Smooth muscle cell (in vitro differentiated cells): Measurements from ENCODE around the gene NCAPH2. TPM values are rescaled to one million over a fixed set of nuclear protein-coding genes. Genes with fewer than 3 reads are reported as not detected.

Source experiments
- DNase-seq: peaks from one replicate; lab custom pipeline; 2025; ENCODE audit not compliant: unreplicated experiment; lab: John Stamatoyannopoulos, UW
- H2AFZ ChIP-seq: fragments of 200-600 bp; sonication (generic); 2 replicates; pipeline ENCODE4 v1.6.0; 2016; ENCODE audit warnings: antibody characterized with exemption, low read depth, mild to moderate bottlenecking
- H3F3A ChIP-seq: fragments of 200-600 bp; sonication (generic); 2 replicates; pipeline ENCODE4 v1.6.0; 2017; ENCODE audit warnings: antibody characterized with exemption, low read depth
- H3K27ac ChIP-seq: fragments of 200-600 bp; sonication (generic); 2 replicates; pipeline ENCODE4 v1.5.1; 2016; ENCODE audit warnings: low read depth, mild to moderate bottlenecking
- H3K27me3 ChIP-seq: fragments of 200-600 bp; sonication (generic); 2 replicates; pipeline ENCODE4 v1.6.1; 2016; ENCODE audit warnings: low read depth, mild to moderate bottlenecking
- H3K36me3 ChIP-seq: fragments of 200-600 bp; sonication (generic); 2 replicates; pipeline ENCODE4 v1.5.1; 2016; ENCODE audit warnings: low read depth
- H3K4me1 ChIP-seq: fragments of 200-600 bp; sonication (generic); 2 replicates; pipeline ENCODE4 v1.5.1; 2016; ENCODE audit warnings: low read depth
- H3K4me2 ChIP-seq: fragments of 200-600 bp; sonication (generic); 2 replicates; pipeline ENCODE4 v1.6.0; 2016; ENCODE audit warnings: mild to moderate bottlenecking
- H3K4me3 ChIP-seq: fragments of 200-600 bp; sonication (generic); 2 replicates; pipeline ENCODE4 v1.5.1; 2016; ENCODE audit warnings: mild to moderate bottlenecking
- H3K79me2 ChIP-seq: fragments of 200-600 bp; sonication (generic); 2 replicates; pipeline ENCODE4 v1.6.0; 2016; ENCODE audit warnings: low read depth, mild to moderate bottlenecking
- H3K9ac ChIP-seq: fragments of 200-600 bp; sonication (generic); 2 replicates; pipeline ENCODE4 v1.6.0; 2016; ENCODE audit warnings: low read depth
- H3K9me3 ChIP-seq: fragments of 200-600 bp; sonication (generic); replicated peaks from 2 replicates; pipeline ENCODE4 v1.5.1; 2016; ENCODE audit warnings: low read depth
- H4K20me1 ChIP-seq: fragments of 200-600 bp; sonication (generic); 2 replicates; pipeline ENCODE4 v1.6.0; 2016; ENCODE audit warnings: low read depth
- WGBS: methylation state at CpG from one replicate; pipeline ENCODE4 v1.1.7; 2016; ENCODE audit warnings: low lambda C conversion rate; 5-methylcytosine and 5-hydroxymethylcytosine counted together
- polyA plus RNA-seq: library from polyadenylated mRNA; unstranded; fragments of >200 nt; fragmentation: Nextera tagmentation; extraction: Ambion mirVana; gene quantifications from 2 replicates; pipeline ENCODE4 v1.2.1, GENCODE V29; 2016
- total RNA-seq: library from RNA; depleted of rRNA; stranded (reverse); fragments of >200 nt; gene quantifications from 2 replicates; pipeline ENCODE4 v1.2.3, GENCODE V29; 2014
- TF ChIP-seq, protein P1 (sequence below): fragments of 200-600 bp; sonication (generic); IDR thresholded peaks from 2 replicates; pipeline ENCODE4 v1.5.1; 2017; ENCODE audit warnings: borderline replicate concordance, mild to moderate bottlenecking, antibody characterized with exemption; ENCODE audit not compliant: insufficient read depth, poor library complexity, severe bottlenecking

Gene NCAPH2
- total and polyA plus RNA-seq, 2 experiments from 2014 or later: 24.1 to 45.7 TPM

DNA sequence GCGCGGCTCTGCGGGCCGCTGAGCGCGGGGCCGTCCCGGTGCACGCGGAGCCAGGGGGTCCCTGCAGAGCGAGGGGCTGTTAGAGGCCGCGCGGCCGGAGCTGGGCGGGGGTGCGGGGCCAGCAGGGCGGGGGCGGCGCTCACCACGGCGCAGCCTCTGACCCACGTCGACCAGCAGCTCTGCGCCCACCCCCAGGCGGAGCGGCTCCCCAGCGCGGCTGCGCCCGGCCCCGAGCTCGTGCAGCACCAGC is 17.8 kb downstream of the NCAPH2 start:
- DNase-seq: no peak
- H3K79me2 ChIP-seq: peaks cover 10% of the 10 kb centered on the region
- peak overlapping the region; percentile 63 for H3K27ac ChIP-seq
- H2AFZ ChIP-seq: no peak overlapping the region
- H3K4me3 ChIP-seq: peak overlapping the region; percentile 79
- H3K4me1 ChIP-seq: no peaks in the 10 kb centered on the region
- no peaks in the 10 kb centered on the region for H3K27me3 ChIP-seq
- H3K9ac ChIP-seq: peak overlapping the region; percentile 64
- H3K36me3 ChIP-seq: no peaks in the 10 kb centered on the region
- no peaks in the 10 kb centered on the region for H3K9me3 ChIP-seq
- peaks cover 33% of the 10 kb centered on the region for H4K20me1 ChIP-seq
- TF ChIP-seq, protein P1, sequence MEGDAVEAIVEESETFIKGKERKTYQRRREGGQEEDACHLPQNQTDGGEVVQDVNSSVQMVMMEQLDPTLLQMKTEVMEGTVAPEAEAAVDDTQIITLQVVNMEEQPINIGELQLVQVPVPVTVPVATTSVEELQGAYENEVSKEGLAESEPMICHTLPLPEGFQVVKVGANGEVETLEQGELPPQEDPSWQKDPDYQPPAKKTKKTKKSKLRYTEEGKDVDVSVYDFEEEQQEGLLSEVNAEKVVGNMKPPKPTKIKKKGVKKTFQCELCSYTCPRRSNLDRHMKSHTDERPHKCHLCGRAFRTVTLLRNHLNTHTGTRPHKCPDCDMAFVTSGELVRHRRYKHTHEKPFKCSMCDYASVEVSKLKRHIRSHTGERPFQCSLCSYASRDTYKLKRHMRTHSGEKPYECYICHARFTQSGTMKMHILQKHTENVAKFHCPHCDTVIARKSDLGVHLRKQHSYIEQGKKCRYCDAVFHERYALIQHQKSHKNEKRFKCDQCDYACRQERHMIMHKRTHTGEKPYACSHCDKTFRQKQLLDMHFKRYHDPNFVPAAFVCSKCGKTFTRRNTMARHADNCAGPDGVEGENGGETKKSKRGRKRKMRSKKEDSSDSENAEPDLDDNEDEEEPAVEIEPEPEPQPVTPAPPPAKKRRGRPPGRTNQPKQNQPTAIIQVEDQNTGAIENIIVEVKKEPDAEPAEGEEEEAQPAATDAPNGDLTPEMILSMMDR: peak; percentile 85
- H3K4me2 ChIP-seq: peak overlapping the region; percentile 98
- peaks cover 41% of the 10 kb centered on the region for H3F3A ChIP-seq
- WGBS: no CpG with 5 or more reads among the region's 33 CpGs

DNA sequence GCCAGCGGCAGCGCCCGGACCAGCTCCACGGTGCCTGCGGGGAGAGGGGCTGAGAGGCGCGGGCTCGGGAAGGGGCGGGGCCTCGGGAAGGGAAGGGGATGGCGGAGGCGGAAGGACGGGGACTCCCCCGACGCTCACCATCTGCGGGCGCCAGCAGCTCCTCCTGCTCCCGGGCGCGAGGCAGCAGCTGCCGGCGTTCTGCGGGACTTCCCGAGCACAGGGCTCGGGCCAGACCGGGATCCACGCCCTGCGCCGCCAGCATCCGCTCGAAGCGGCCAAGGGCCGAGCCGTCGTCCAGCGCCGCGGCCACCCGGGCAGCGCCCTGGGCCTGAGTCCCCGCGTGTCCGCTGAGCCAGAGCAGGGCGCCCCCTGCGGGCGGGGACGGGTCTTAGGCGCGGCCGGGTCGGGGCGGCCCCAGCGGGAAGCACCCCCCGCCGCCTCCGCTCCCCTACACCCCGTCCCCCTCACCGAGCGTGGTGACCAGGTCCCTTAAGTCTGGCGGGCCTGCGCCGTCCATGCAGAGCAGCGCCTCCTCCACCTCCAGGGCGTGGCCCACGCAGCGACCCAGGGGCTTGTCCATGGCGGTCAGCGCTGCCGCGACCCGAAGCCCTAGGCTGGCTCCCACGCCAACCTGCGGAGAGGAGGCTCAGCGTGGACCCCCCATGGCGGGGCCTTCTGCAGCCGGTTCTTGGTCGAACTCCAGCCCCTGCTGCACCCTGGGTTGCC is 18.2 kb downstream of the NCAPH2 start:
- DNase-seq: peak; percentile 81
- H3F3A ChIP-seq: peaks cover 46% of the 10 kb centered on the region
- 2% methylated on average over 43 of the region's 77 CpGs for WGBS

DNA sequence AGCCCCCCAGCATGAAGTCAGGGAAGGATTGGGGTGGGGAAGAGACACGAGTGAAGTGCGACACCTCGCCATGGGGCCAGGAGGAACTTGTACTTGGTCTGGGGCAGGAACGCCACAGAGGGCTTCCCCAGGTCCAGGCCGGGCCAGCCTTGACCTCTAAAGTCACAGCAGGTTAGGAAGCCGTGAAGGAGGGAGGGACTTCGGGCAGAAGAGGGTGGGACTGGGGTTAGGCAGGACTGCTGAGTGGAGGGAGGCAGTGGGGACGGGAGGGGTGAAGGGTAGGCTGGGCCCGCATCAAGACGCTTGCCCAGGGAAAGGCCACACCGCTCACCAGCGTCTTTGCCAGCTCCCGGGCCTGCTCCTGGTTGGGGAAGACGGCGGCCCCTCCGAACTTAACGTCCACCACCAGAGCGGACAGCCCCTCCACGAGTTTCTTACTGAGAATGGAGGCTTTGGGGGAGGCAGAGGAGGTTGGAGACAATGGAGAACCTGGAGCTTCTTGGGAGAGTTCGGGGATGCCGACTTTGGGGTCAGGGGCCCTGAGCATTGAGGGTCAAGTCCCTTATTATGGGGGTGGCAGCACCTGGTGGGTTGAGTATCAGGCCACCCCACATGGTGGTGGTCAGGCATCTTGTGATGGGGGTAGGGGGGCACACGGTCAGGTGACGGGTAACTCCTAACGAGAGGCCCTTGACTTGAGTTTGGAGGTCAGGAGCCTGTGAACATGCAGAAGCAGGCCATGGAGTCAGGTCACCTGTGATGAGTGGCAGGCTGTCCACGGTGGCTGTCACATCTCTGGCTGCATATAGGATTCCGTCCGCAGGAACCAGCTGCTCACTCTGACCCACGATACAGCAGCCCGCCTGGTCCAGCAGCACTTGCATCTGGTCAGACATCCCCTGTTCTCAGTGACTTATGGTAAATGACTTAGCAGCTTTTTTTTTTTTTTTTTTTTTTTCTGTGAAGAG is 19.1 kb downstream of the NCAPH2 start:
- Histone ChIP-seq H3K27ac (peak overlapping the region; percentile 63), H3K4me3 (peak overlapping the region; percentile 79), H3K9ac (peak overlapping the region; percentile 64), H3K36me3 (no peaks in the 10 kb centered on the region), H2AFZ (no peak overlapping the region), H4K20me1 (peaks cover 33% of the 10 kb centered on the region), H3K4me1 (peaks cover 7% of the 10 kb centered on the region), H3K4me2 (peak overlapping the region; percentile 98), H3K27me3 (no peaks in the 10 kb centered on the region), H3K9me3 (no peaks in the 10 kb centered on the region), H3F3A (peaks cover 48% of the 10 kb centered on the region), H3K79me2 (peaks cover 10% of the 10 kb centered on the region)
- 46% methylated on average over 29 of the region's 29 CpGs for WGBS
- TF ChIP-seq, protein P1: no peak
- DNase-seq: no peak

More for the DNA sequence above, 18.2 kb downstream of the NCAPH2 start:
- Histone ChIP-seq H3K27me3 (no peaks in the 10 kb centered on the region), H3K79me2 (peaks cover 10% of the 10 kb centered on the region), H3K9ac (peak overlapping the region; percentile 64), H2AFZ (no peak overlapping the region), H3K4me1 (peaks cover 4% of the 10 kb centered on the region), H4K20me1 (peaks cover 33% of the 10 kb centered on the region), H3K4me2 (peak overlapping the region; percentile 98), H3K9me3 (no peaks in the 10 kb centered on the region), H3K27ac (peak overlapping the region; percentile 63), H3K4me3 (peak overlapping the region; percentile 79), H3K36me3 (no peaks in the 10 kb centered on the region)
- TF ChIP-seq, protein P1: peak; percentile 76
